ENCODE data around the gene CISD2.

- TF ChIP-seq CTCF (conservative IDR thresholded peaks at IDR 0.05 in 1 of 2, IDR thresholded peaks at IDR 0.05 in 1 of 2; ENCODE audit: extremely low read depth in 1 of 2, insufficient read depth in 1 of 2, low read depth in 1 of 2, low read length in 2 of 2) (no peak), EZH2 (IDR thresholded peaks at IDR 0.05; ENCODE audit: borderline replicate concordance, low read length) (no peak)
Measured at GRCh38 chr4:102849579-102850104, 19.1 kb upstream of the CISD2 start.

Data from mammary epithelial cell (primary cell).